ENCODE results near the gene DNAH6.

- TF ChIP-seq, protein P1, sequence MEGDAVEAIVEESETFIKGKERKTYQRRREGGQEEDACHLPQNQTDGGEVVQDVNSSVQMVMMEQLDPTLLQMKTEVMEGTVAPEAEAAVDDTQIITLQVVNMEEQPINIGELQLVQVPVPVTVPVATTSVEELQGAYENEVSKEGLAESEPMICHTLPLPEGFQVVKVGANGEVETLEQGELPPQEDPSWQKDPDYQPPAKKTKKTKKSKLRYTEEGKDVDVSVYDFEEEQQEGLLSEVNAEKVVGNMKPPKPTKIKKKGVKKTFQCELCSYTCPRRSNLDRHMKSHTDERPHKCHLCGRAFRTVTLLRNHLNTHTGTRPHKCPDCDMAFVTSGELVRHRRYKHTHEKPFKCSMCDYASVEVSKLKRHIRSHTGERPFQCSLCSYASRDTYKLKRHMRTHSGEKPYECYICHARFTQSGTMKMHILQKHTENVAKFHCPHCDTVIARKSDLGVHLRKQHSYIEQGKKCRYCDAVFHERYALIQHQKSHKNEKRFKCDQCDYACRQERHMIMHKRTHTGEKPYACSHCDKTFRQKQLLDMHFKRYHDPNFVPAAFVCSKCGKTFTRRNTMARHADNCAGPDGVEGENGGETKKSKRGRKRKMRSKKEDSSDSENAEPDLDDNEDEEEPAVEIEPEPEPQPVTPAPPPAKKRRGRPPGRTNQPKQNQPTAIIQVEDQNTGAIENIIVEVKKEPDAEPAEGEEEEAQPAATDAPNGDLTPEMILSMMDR (IDR thresholded peaks at IDR 0.05), result no peak
- no peak for TF ChIP-seq POLR2A (IDR thresholded peaks at IDR 0.05)
Observed at GRCh38 chr2:84805250-84805958, 289.1 kb downstream of the DNAH6 start.

All from esophagus squamous epithelium (tissue), 4 donors.